ENCODE data around the gene TIPARP.

- TF ChIP-seq CTCF (conservative IDR thresholded peaks at IDR 0.05; ENCODE audit: low read length), result no peak
- no peak for TF ChIP-seq EZH2phosphoT487 (IDR thresholded peaks at IDR 0.05; ENCODE audit: borderline replicate concordance, low read depth, low read length)
These were observed 27.4 kb upstream of the TIPARP start for GRCh38 chr3:156646958-156647357.

Measured in OCI-LY7 (cell line).